ENCODE data around the gene KCNN3.

KCNN3 gene

GRCh38 chr1:154866257-154867063 lies 3.6 kb downstream of the KCNN3 start:
- no peak for TF ChIP-seq CTCF (IDR thresholded peaks at IDR 0.05; ENCODE audit: borderline replicate concordance, insufficient read depth, low read depth, low read length)
- peak overlapping the region; percentile 19 for H3K4me3 ChIP-seq (ENCODE audit: low read depth, low read length)

GRCh38 chr1:154865442-154866256 lies 4.4 kb downstream of the KCNN3 start:
- no peak overlapping the region for H3K4me3 ChIP-seq (ENCODE audit: low read depth, low read length)
- TF ChIP-seq CTCF (IDR thresholded peaks at IDR 0.05; ENCODE audit: borderline replicate concordance, insufficient read depth, low read depth, low read length), result no peak

GRCh38 chr1:154864189-154864975 lies 5.7 kb downstream of the KCNN3 start:
- no peak for TF ChIP-seq CTCF (IDR thresholded peaks at IDR 0.05; ENCODE audit: borderline replicate concordance, insufficient read depth, low read depth, low read length)
- no peak overlapping the region for H3K4me3 ChIP-seq (ENCODE audit: low read depth, low read length)

GRCh38 chr1:154863315-154864174 lies 6.5 kb downstream of the KCNN3 start:
- TF ChIP-seq CTCF (IDR thresholded peaks at IDR 0.05; ENCODE audit: borderline replicate concordance, insufficient read depth, low read depth, low read length), result peak; percentile 91

GRCh38 chr1:154862907-154863306 lies 7.2 kb downstream of the KCNN3 start:
- H3K4me3 ChIP-seq (ENCODE audit: low read depth, low read length), result no peak overlapping the region
- no peak for TF ChIP-seq CTCF (IDR thresholded peaks at IDR 0.05; ENCODE audit: borderline replicate concordance, insufficient read depth, low read depth, low read length)

More at GRCh38 chr1:154863315-154864174, 6.5 kb downstream of the KCNN3 start:
- no peak overlapping the region for H3K4me3 ChIP-seq (ENCODE audit: low read depth, low read length)

GRCh38 chr1:154861607-154862094 lies 8.4 kb downstream of the KCNN3 start:
- H3K4me3 ChIP-seq (ENCODE audit: low read depth, low read length), result no peak overlapping the region
- no peak for TF ChIP-seq CTCF (IDR thresholded peaks at IDR 0.05; ENCODE audit: borderline replicate concordance, insufficient read depth, low read depth, low read length)

All from GM12875 (cell line).